Breast epithelium (tissue), 4 donors: ENCODE measurements around the gene SP1. TPM values are rescaled to one million over a fixed set of nuclear protein-coding genes. Genes with fewer than 3 reads are reported as not detected.

ENCODE experiments used
- DNase-seq, 2 donors: peaks; one replicate each; pipeline ENCODE4 v3.0.0-alpha.2; 2019; ENCODE audit warnings: low spot score in 2 of 2
- H3K27ac ChIP-seq, 2 donors: fragments of 200-600 bp; sonication (generic) in 1 of 2; one replicate each; pipeline ENCODE4 v1.5.1; 2016 to 2019; ENCODE audit warnings: mild to moderate bottlenecking in 1 of 2
- H3K27me3 ChIP-seq, 2 donors: fragments of 200-600 bp; sonication (generic) in 1 of 2; one replicate each; pipeline versions ENCODE4 v1.5.1 to v1.6.0; 2017 to 2019; ENCODE audit warnings: control low read depth in 1 of 2, mild to moderate bottlenecking in 1 of 2
- H3K36me3 ChIP-seq: fragments of 200-600 bp; one replicate; pipeline ENCODE4 v1.5.1; 2019
- H3K4me1 ChIP-seq, 2 donors: fragments of 200-600 bp; sonication (generic); one replicate each; pipeline ENCODE4 v1.5.1; 2016 to 2019; ENCODE audit warnings: control low read depth in 1 of 2
- H3K4me3 ChIP-seq, 3 donors: fragments of 200-600 bp; sonication (generic); 1 replicate in 2 of 3; 2 replicates in 1 of 3; pipeline ENCODE4 v1.5.1; 2016 to 2019; ENCODE audit warnings: mild to moderate bottlenecking in 3 of 3, moderate library complexity in 2 of 3
- H3K9me3 ChIP-seq, 2 donors: fragments of 200-600 bp; sonication (generic) in 1 of 2; one replicate each; pipeline ENCODE4 v1.5.1; 2016 to 2019; ENCODE audit warnings: control low read depth in 1 of 2
- CTCF ChIP-seq, 3 donors: fragments of 450-650 bp; IDR thresholded peaks; one replicate each; pipeline ENCODE4 v1.5.1; 2016 to 2017; ENCODE audit warnings: antibody characterized with exemption in 3 of 3, mild to moderate bottlenecking in 3 of 3, moderate library complexity in 3 of 3
- POLR2A ChIP-seq: fragments of 450-650 bp; IDR thresholded peaks from one replicate; pipeline ENCODE4 v1.6.1; 2016; ENCODE audit warnings: antibody characterized with exemption, mild to moderate bottlenecking, moderate library complexity
- POLR2AphosphoS5 ChIP-seq, 3 donors: sonication (generic); formaldehyde crosslinking; IDR thresholded peaks; one replicate each; pipeline ENCODE4 v1.6.1; 2017; ENCODE audit warnings: antibody characterized with exemption in 3 of 3
- intact Hi-C: fragments of 100-400 bp; cut with DNase I; formaldehyde crosslinking; loops from one replicate; pipeline ENCODE4 v1.15.1; 2023; ENCODE audit warnings: low total_unique reads
- total RNA-seq, 3 donors: library from RNA; depleted of rRNA; stranded (reverse); fragments of >200 nt; gene quantifications; one replicate each; pipeline ENCODE4 v1.1.0, GENCODE V29; 2016

SP1 gene
- total RNA-seq, 3 donors from 2014 or later, result 84.6 to 111 (median 91.4) TPM

GRCh38 chr12:53452159-53453077, 72.4 kb downstream of the SP1 start:
- Histone ChIP-seq H3K9me3 (no peaks in the 10 kb centered on the region), H3K27ac (peak overlapping the region; percentile 97 to 98), H3K4me3 (peak overlapping the region; percentile 74 to 93 (median 78)), H3K4me1 (peaks cover 0 to 12% of the 10 kb centered on the region in 2 donors), H3K27me3 (no peaks in the 10 kb centered on the region), H3K36me3 (no peaks in the 10 kb centered on the region)
- DNase-seq, result peak; percentile 82 to 85
- TF ChIP-seq CTCF (IDR thresholded peaks at IDR 0.05) (peak in 2 of 3 donors; percentile 12 to 18), POLR2AphosphoS5 (IDR thresholded peaks at IDR 0.05) (peak; percentile 46 to 85 (median 72)), POLR2A (no peak)
- intact Hi-C loops, result no loop called here

GRCh38 chr12:53453953-53454640, 74.1 kb downstream of the SP1 start:
- peaks cover 0 to 12% of the 10 kb centered on the region in 2 donors for H3K4me1 ChIP-seq
- H3K36me3 ChIP-seq, result no peaks in the 10 kb centered on the region
- H3K27me3 ChIP-seq, result no peaks in the 10 kb centered on the region
- TF ChIP-seq POLR2AphosphoS5 (IDR thresholded peaks at IDR 0.05), result no peak
- peak overlapping the region in 1 of 2 donors; percentile 7 for H3K27ac ChIP-seq
- DNase-seq, result no peak
- H3K9me3 ChIP-seq, result no peaks in the 10 kb centered on the region
- intact Hi-C loops, result no loop called here
- H3K4me3 ChIP-seq, result peak overlapping the region in 2 of 3 donors; percentile 78 to 93

- Histone ChIP-seq H3K9me3 (no peaks in the 10 kb centered on the region), H3K27me3 (no peaks in the 10 kb centered on the region), H3K27ac (no peak overlapping the region), H3K4me3 (peak overlapping the region in 1 of 3 donors; percentile 93), H3K36me3 (no peaks in the 10 kb centered on the region), H3K4me1 (peaks cover 0 to 12% of the 10 kb centered on the region in 2 donors)
- intact Hi-C loops, result no loop called here
- no peak for DNase-seq
- TF ChIP-seq POLR2A (no peak), CTCF (IDR thresholded peaks at IDR 0.05) (no peak), POLR2AphosphoS5 (IDR thresholded peaks at IDR 0.05) (no peak)
These were observed 74.7 kb downstream of the SP1 start for GRCh38 chr12:53454707-53455106.

GRCh38 chr12:53456654-53457366, 76.8 kb downstream of the SP1 start:
- DNase-seq, result no peak
- Histone ChIP-seq H3K4me1 (peaks cover 0 to 12% of the 10 kb centered on the region in 2 donors), H3K9me3 (no peaks in the 10 kb centered on the region), H3K4me3 (no peak overlapping the region), H3K27ac (no peak overlapping the region), H3K36me3 (peaks cover 14% of the 10 kb centered on the region), H3K27me3 (no peaks in the 10 kb centered on the region)
- intact Hi-C loops, result no loop called here
- TF ChIP-seq POLR2A, result no peak
- no peak for TF ChIP-seq CTCF (IDR thresholded peaks at IDR 0.05)
- TF ChIP-seq POLR2AphosphoS5 (IDR thresholded peaks at IDR 0.05), result no peak

- no peak overlapping the region for H3K4me3 ChIP-seq
- peaks cover 23% of the 10 kb centered on the region for H3K36me3 ChIP-seq
- DNase-seq, result no peak
- no peaks in the 10 kb centered on the region for H3K27me3 ChIP-seq
- peaks cover 0 to 1% of the 10 kb centered on the region in 2 donors for H3K4me1 ChIP-seq
- H3K9me3 ChIP-seq, result no peaks in the 10 kb centered on the region
- no peak overlapping the region for H3K27ac ChIP-seq
- no peak for TF ChIP-seq POLR2AphosphoS5 (IDR thresholded peaks at IDR 0.05)
- no peak for TF ChIP-seq POLR2A
- TF ChIP-seq CTCF (IDR thresholded peaks at IDR 0.05), result no peak
- intact Hi-C loops, result no loop called here
These were observed 79.1 kb downstream of the SP1 start for GRCh38 chr12:53459097-53459496.
